AG09309 (cell line): Measurements from ENCODE around the gene GALNS.

Experiments
- DNase-seq: peaks from one replicate; pipeline ENCODE4 v3.0.0-alpha.2; 2010; ENCODE audit warnings: low read depth
- H3K4me3 ChIP-seq: 2 replicates; pipeline ENCODE4 v1.5.1; 2011; ENCODE audit warnings: mild to moderate bottlenecking, low read depth, low read length, moderate library complexity; ENCODE audit not compliant: control insufficient read depth
- CTCF ChIP-seq: IDR thresholded peaks from 2 replicates; pipeline ENCODE4 v1.5.1; 2011; ENCODE audit warnings: mild to moderate bottlenecking, low read depth, low read length, inconsistent platforms; ENCODE audit not compliant: insufficient read depth, control insufficient read depth; ENCODE audit errors: missing control alignments

The GALNS gene

GRCh38 chr16:88863426-88863825 is 6.7 kb upstream of the GALNS start:
- no peak for DNase-seq
- TF ChIP-seq CTCF = no peak
- no peak overlapping the region for H3K4me3 ChIP-seq

- DNase-seq = no peak
- TF ChIP-seq CTCF = no peak
- no peak overlapping the region for H3K4me3 ChIP-seq
These were observed 6.2 kb upstream of the GALNS start for GRCh38 chr16:88862968-88863367.

- DNase-seq = no peak
- no peak overlapping the region for H3K4me3 ChIP-seq
- TF ChIP-seq CTCF = no peak
These were observed 4.6 kb upstream of the GALNS start for GRCh38 chr16:88861359-88861758.

GRCh38 chr16:88859381-88860091 is 2.8 kb upstream of the GALNS start:
- no peak for TF ChIP-seq CTCF
- H3K4me3 ChIP-seq = no peak overlapping the region
- no peak for DNase-seq

- peak overlapping the region; percentile 94 for H3K4me3 ChIP-seq
- peak; percentile 24 for DNase-seq
- peak; percentile 88 for TF ChIP-seq CTCF
These were observed 1.1 kb upstream of the GALNS start for GRCh38 chr16:88857728-88858339.

GRCh38 chr16:88856122-88856827 is 472 bp downstream of the GALNS start:
- no peak for DNase-seq
- TF ChIP-seq CTCF = no peak
- H3K4me3 ChIP-seq = peak overlapping the region; percentile 71
